ENCODE results near the gene EXOSC7.

GRCh38 chr3:45034612-45035252 is 58.7 kb downstream of the EXOSC7 start:
- TF ChIP-seq CTCF (conservative IDR thresholded peaks at IDR 0.05; ENCODE audit: low read depth, low read length) (no peak), POLR2A (IDR thresholded peaks at IDR 0.05; ENCODE audit: low read depth, low read length) (no peak), MXI1 (IDR thresholded peaks at IDR 0.05; ENCODE audit: borderline replicate concordance, low read depth, low read length) (no peak), RFX5 (IDR thresholded peaks at IDR 0.05; ENCODE audit: low read depth, low read length) (no peak), ELK1 (IDR thresholded peaks at IDR 0.05; ENCODE audit: borderline replicate concordance, low read depth, low read length) (no peak), USF2 (IDR thresholded peaks at IDR 0.05; ENCODE audit: low read depth, low read length) (no peak), CHD1 (IDR thresholded peaks at IDR 0.05; ENCODE audit: low read depth, low read length) (no peak), MAFK (IDR thresholded peaks at IDR 0.05; ENCODE audit: low read depth, low read length) (no peak), RAD21 (IDR thresholded peaks at IDR 0.05; ENCODE audit: low read length) (no peak), SMC3 (IDR thresholded peaks at IDR 0.05; ENCODE audit: low read depth, low read length) (no peak)

All from IMR-90 (cell line).